HUES6 (cell line): ENCODE results near the gene SEMA5B.

Experiments used
- H3K27ac ChIP-seq: 2 replicates; pipeline ENCODE4 v1.7.0; 2013; ENCODE audit warnings: low read depth, mild to moderate bottlenecking, low read length, inconsistent platforms
- H3K27me3 ChIP-seq: 2 replicates; pipeline ENCODE4 v1.6.1; 2013; ENCODE audit warnings: low read length; ENCODE audit not compliant: control insufficient read depth, insufficient read depth
- H3K36me3 ChIP-seq: 2 replicates; pipeline ENCODE4 v1.6.1; 2013; ENCODE audit warnings: low read length; ENCODE audit not compliant: control insufficient read depth, insufficient read depth
- H3K4me1 ChIP-seq: 2 replicates; pipeline ENCODE4 v1.6.1; 2013; ENCODE audit warnings: low read length; ENCODE audit not compliant: control insufficient read depth, insufficient read depth
- H3K4me3 ChIP-seq: 2 replicates; pipeline ENCODE4 v1.5.1; 2013; ENCODE audit warnings: low read depth, low read length
- H3K9ac ChIP-seq: one replicate; pipeline ENCODE4 v1.6.1; 2013; ENCODE audit warnings: mild to moderate bottlenecking, low read length
- H3K9me3 ChIP-seq: 2 replicates; pipeline ENCODE4 v1.6.1; 2013; ENCODE audit warnings: low read depth, low read length; ENCODE audit not compliant: control insufficient read depth, insufficient read depth

The SEMA5B gene

GRCh38 chr3:123039178-123039577, 11.6 kb upstream of the SEMA5B start:
- H3K4me3 ChIP-seq = no peak overlapping the region
- H3K27ac ChIP-seq = no peak overlapping the region
- no peaks in the 10 kb centered on the region for H3K4me1 ChIP-seq
- H3K27me3 ChIP-seq = no peaks in the 10 kb centered on the region
- no peak overlapping the region for H3K9ac ChIP-seq
- H3K9me3 ChIP-seq = no peaks in the 10 kb centered on the region
- no peaks in the 10 kb centered on the region for H3K36me3 ChIP-seq

DNA sequence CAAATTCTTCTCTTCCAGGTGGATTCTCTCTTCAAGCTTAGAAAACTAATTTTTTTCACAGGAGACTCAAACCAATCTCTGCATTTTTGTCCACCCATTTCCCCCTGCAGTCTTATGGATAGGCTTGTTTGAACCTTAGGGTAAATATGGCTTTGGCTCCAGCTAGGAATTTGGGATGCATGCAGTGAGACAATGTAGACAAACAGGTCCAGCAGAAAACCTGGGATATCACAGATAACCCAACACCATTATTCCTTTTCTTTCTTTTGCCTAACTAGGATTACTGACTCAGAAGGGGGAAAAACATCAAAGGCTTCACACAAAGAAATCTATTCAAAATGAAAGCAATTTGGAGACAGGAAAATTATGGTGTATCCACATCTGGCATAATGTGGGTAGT, 11.2 kb upstream of the SEMA5B start:
- H3K27me3 ChIP-seq = no peaks in the 10 kb centered on the region
- no peaks in the 10 kb centered on the region for H3K36me3 ChIP-seq
- no peak overlapping the region for H3K27ac ChIP-seq
- H3K9me3 ChIP-seq = no peaks in the 10 kb centered on the region
- no peak overlapping the region for H3K9ac ChIP-seq
- 0 out of 2 replicates have a peak, but pooled peaks cover 3% of the 10 kb centered on the region for H3K4me1 ChIP-seq
- H3K4me3 ChIP-seq = no peak overlapping the region

DNA sequence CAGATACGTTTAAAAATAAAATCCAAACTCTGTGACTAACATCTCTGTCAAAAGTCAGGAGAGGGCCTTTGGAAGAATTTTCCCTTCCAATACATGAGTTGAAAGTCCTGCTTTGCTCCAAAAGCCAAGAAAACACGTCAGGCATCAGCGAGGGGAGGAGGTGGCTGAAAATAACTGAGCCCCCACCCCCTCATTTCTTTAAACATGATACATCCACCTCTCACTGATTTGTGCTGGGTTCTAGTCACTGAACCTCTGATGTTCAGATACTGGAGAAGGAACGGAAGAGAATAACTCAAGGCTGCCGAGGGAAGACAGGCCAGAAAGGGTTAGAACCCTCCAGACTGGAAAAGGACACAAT, 9.4 kb upstream of the SEMA5B start:
- no peaks in the 10 kb centered on the region for H3K36me3 ChIP-seq

GRCh38 chr3:123036352-123037014, 8.9 kb upstream of the SEMA5B start:
- Histone ChIP-seq H3K27ac (no peak overlapping the region), H3K27me3 (peaks cover 6% of the 10 kb centered on the region; the same call in 1 of the 2 replicates), H3K36me3 (no peaks in the 10 kb centered on the region), H3K9me3 (no peaks in the 10 kb centered on the region), H3K4me3 (no peak overlapping the region), H3K4me1 (0 out of 2 replicates have a peak, but pooled peaks cover 3% of the 10 kb centered on the region), H3K9ac (no peak overlapping the region)

More for the DNA sequence above, 9.4 kb upstream of the SEMA5B start:
- Histone ChIP-seq H3K27ac (no peak overlapping the region), H3K9ac (no peak overlapping the region), H3K4me3 (no peak overlapping the region), H3K9me3 (no peaks in the 10 kb centered on the region), H3K27me3 (peaks cover 4% of the 10 kb centered on the region; the same call in 1 of the 2 replicates), H3K4me1 (0 out of 2 replicates have a peak, but pooled peaks cover 3% of the 10 kb centered on the region)

DNA sequence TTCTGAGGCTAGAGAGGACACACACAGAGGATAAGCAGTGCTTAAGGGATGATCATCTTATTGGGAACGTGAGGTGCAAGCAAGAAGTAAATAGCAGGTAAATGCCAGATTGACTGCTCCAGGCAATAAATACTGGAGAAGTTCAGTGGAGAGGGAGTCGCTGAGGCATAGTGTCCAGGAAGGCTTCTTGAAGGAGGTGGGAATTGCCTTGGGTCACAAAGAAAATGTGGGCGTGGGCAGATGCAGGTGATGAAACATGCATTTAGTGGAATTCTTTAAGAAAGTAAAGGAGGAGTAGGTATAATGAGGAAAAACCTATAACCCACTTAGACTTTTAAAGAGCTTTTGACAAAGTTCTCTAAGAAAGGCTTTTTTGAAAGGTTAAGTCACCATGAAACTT, 7.4 kb upstream of the SEMA5B start:
- no peaks in the 10 kb centered on the region for H3K36me3 ChIP-seq
- no peak overlapping the region for H3K9ac ChIP-seq

DNA sequence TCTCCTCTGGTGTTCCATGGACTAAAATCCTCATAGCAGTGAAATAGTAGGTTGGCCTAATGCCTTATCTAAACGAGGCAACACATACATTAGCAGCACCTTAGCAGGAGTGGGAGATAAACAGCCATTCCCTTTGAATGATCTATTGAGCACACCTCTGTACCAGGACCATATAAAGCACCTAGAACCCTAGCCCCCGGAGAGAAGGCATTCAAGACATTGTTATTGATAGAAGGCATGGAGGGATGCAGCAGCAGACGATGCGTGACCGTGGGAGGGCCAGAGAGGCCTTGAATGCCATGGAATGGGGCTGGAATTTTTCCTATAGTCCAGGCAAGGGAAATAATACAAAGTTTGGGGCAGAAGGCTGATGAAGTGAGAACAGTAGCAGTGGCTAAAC, 6.6 kb upstream of the SEMA5B start:
- peaks cover 4% of the 10 kb centered on the region; the same call in 1 of the 2 replicates for H3K4me1 ChIP-seq
- no peak overlapping the region for H3K27ac ChIP-seq
- H3K9ac ChIP-seq = no peak overlapping the region
- H3K4me3 ChIP-seq = no peak overlapping the region
- no peaks in the 10 kb centered on the region for H3K36me3 ChIP-seq
- H3K9me3 ChIP-seq = no peaks in the 10 kb centered on the region
- peaks cover 29% of the 10 kb centered on the region for H3K27me3 ChIP-seq

More for the DNA sequence above, 7.4 kb upstream of the SEMA5B start:
- Histone ChIP-seq H3K27ac (no peak overlapping the region), H3K9me3 (no peaks in the 10 kb centered on the region), H3K27me3 (peaks cover 20% of the 10 kb centered on the region), H3K4me3 (no peak overlapping the region), H3K4me1 (peaks cover 3% of the 10 kb centered on the region; the same call in 1 of the 2 replicates)

- H3K27me3 ChIP-seq = peaks cover 42% of the 10 kb centered on the region
- no peaks in the 10 kb centered on the region for H3K36me3 ChIP-seq
Measured at GRCh38 chr3:123032057-123032456, 4.5 kb upstream of the SEMA5B start.

DNA sequence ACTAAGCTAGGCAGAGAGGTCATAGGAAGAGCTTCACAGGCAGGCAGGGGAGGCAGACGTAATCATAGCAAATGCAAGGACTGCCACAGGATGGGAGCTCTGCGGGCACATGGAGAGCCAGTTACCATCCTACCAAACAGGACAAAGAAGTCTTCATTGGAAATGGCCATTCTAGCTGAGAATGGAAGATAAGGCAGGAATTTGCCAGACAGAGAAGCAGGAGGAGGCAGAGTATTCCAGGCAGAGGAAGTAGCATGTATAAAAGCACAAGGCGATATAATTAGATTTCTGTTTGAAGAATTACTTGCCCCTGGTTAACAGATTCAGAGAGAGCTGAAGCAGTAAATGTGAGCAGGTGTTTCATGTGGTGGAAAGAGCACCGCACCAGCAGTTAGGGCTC, 3.5 kb upstream of the SEMA5B start:
- Histone ChIP-seq H3K36me3 (no peaks in the 10 kb centered on the region), H3K9me3 (no peaks in the 10 kb centered on the region), H3K27ac (no peak overlapping the region), H3K9ac (no peak overlapping the region), H3K4me3 (no peak overlapping the region), H3K27me3 (peaks cover 49% of the 10 kb centered on the region), H3K4me1 (peaks cover 10% of the 10 kb centered on the region)

More at GRCh38 chr3:123032057-123032456, 4.5 kb upstream of the SEMA5B start:
- Histone ChIP-seq H3K9me3 (no peaks in the 10 kb centered on the region), H3K9ac (no peak overlapping the region), H3K4me3 (no peak overlapping the region), H3K27ac (no peak overlapping the region), H3K4me1 (peaks cover 10% of the 10 kb centered on the region)

GRCh38 chr3:123028233-123028828, 768 bp upstream of the SEMA5B start:
- no peaks in the 10 kb centered on the region for H3K36me3 ChIP-seq
- peak overlapping the region; percentile 51 for H3K9ac ChIP-seq
- no peak overlapping the region for H3K27ac ChIP-seq
- H3K27me3 ChIP-seq = peaks cover 76% of the 10 kb centered on the region
- H3K9me3 ChIP-seq = no peaks in the 10 kb centered on the region
- peak overlapping the region; percentile 86 for H3K4me3 ChIP-seq
- H3K4me1 ChIP-seq = peaks cover 22% of the 10 kb centered on the region

- no peaks in the 10 kb centered on the region for H3K9me3 ChIP-seq
- peaks cover 38% of the 10 kb centered on the region for H3K4me1 ChIP-seq
- peaks cover 84% of the 10 kb centered on the region for H3K27me3 ChIP-seq
- no peak overlapping the region for H3K27ac ChIP-seq
- peak overlapping the region; percentile 41 for H3K9ac ChIP-seq
- peak overlapping the region; percentile 86 for H3K4me3 ChIP-seq
- no peaks in the 10 kb centered on the region for H3K36me3 ChIP-seq
Measured at GRCh38 chr3:123026565-123027291, 835 bp downstream of the SEMA5B start.
